Glomerular visceral epithelial cell (primary cell): ENCODE results near the gene DMPK.
"Not testable (repeated sequence)": the region's sequence is repeated elsewhere in the genome, so short reads cannot be mapped to it uniquely, and the experiment has no call there.

Source experiments
- DNase-seq: peaks from one replicate; pipeline ENCODE4 v3.0.0-alpha.2; 2016; ENCODE audit errors: extremely low spot score

The DMPK gene

GRCh38 chr19:45815481-45816216 is 33.4 kb upstream of the DMPK start:
- DNase-seq: no peak

GRCh38 chr19:45814851-45815480 is 32.7 kb upstream of the DMPK start, which contains the start of gene RSPH6A:
TSS of gene RSPH6A (minus strand) at chr19:45815308. CDS start at chr19:45815176, 132 bp downstream.
- no peak for DNase-seq

- DNase-seq: no peak
Observed at GRCh38 chr19:45814166-45814780, 32.0 kb upstream of the DMPK start.

GRCh38 chr19:45812297-45812696 is 30.0 kb upstream of the DMPK start:
- no peak for DNase-seq

DNA sequence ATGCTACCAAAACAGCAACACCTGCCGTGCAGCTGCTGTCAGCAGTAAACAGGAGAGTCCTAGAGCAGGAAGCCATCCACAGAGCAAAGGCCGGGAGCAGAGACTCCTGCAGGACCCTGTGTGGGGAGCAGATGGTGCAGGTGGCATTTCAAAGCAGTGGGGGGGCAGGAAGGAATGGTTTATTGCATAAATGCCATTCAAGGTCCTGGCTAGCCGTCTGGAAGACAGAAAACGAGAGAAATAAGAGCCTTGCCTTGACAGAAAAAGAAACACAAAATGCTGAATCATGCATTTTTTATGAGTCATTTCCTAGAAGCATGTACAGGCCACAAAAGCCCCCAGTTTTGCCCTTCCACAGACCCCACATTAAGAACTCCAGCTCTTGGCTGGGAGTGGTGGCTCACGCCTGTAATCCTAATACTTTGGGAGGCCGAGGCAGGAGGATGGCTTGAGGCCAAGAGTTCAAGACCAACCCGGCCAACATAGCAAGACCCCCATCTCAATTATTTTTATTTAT is 27.4 kb upstream of the DMPK start:
- peak; percentile 80 for DNase-seq

DNA sequence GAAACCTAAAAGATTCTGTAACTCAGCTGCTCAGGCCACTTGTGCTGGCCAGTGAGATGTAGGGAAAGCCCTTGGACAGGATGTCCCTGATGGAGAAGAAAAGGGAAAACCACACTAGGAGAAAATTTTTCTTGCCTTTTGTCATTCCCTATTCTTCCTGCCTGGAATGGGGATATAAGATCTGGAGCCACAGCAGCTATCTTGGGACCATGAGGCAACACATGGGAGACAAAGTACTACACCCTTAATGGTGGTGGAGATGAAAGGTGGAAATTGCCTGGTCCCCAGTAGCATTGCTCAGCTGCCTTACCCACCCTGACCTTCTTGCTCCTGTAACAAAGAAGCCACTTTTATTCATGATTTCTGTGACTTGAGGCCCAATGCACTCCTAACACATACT is 23.4 kb upstream of the DMPK start:
- DNase-seq: no peak

DNA sequence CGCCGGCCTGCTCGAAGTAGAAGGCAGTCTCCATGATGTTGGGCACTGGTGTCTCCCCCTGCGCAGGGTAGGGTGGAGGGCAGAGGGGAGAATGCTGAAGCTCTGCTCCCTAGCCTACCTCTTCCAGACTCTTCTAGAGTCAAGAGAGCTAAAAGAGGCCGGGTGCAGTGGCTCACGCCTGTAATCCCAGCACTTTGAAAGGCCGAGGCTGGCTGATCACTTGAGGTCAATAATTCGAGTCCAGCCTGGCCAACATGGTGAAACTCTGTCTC is 22.6 kb upstream of the DMPK start:
- no peak for DNase-seq

DNA sequence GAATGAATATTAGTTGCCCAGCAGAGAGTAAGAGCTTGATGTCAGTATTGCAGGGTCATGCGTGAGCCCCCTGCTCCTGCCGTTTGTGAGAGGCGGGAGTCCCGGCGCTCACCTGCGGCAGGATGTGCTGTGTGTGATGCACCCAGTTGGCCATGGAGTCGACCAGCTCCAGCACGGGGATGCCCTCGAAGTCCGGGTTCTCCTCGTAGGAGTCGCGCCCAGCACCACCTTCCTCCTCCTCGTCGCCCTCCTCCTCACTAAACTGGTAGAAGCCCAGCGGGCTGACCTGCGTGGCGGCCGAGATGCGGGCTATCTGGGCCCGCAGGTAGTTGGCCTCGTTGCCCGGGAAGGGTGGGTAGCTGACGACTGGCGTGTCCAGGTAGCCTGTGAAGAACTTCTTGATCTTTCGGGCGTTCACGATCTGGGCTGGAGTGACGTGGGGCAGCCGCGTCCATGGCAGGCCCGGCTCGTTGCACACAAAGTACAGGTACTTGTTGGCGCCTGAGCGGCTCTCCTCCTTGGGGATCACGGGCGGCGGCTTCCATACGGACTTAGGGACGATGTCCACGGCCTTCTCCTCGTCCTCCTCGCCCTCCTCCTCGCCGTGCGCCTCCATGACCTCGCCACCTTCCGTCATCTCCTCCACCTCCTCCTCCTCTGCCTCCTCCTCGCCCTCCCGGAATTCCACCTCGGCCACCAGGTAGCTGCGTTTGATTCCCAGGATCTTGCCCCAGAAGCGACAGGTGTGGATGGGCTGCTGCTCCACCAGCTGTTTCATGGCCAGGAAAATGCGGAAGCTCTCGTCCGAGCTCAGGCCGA is 22.1 kb upstream of the DMPK start:
- DNase-seq: no peak

DNA sequence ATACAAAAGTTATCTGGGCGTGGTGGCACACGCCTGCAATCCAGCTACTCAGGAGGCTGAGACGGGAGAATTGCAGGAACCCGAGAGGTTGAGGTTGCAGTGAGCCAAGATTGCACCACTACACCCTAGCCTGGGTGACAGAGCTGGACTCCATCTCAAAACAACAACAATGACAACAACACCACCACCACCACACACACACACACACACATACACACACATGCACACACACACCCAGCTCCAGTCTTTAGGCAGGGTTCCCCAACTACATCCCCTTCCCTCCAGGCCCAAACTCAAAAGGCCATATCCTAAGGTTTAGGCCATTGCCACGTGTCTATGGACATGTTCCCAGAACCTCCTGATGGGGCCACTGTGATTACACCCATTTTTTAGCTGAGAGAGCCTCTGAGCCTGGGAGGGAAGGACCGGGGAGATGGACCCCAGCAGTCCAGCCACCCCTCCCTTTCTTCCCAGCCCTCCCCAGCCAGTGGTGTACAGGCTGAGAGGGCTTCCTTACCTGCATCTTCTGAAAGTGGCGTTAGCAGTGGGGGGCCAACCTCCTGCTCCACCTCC is 19.4 kb upstream of the DMPK start:
- no peak for DNase-seq

- peak; percentile 91 for DNase-seq
Observed at GRCh38 chr19:45800070-45800553, 17.8 kb upstream of the DMPK start.

DNA sequence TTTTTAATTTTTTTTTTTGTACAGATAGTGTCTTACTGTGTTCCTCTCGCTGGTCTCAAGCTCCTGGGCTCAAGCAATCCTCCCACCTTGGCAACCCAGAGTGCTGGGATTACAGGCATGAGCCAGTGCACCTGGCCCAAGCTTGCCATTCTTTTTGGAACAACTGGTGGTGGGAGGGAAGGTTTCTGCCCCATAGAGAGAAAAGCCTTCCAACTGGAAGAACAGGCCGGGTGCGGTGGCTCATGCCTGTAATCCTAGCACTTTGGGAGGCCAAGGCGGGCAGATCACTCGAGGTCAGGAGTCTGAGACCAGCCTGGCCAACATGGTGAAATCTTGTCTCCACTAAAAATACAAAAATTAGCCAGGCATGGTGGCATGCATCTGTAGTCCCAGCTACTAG is 17.3 kb upstream of the DMPK start:
- DNase-seq: not testable (repeated sequence)

DNA sequence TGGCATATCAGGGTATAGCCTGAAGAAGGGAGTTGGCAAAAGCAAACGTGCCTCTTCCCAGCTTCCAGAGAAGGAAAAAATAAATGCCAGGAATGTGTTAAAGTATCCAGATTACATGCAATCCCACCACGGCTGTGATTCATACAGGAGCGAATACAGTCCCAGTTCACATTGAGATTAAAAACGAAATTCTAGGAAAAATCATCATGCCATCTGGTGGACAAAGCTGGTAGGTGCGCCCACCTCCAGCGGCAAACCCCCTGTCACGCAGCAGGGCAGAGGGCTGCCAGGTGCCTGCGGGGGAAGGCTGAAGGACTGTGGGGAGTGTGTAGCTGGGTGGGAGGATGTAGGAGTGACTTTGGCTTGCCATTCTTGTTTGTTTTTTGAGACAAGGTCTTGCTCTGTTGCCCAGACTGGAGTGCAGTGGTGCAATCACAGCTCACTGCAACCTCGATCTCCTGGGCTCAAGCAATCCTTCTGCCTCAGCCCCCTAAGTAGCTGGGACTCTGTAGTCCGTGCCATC is 16.8 kb upstream of the DMPK start:
- peak; percentile 80 for DNase-seq

DNA sequence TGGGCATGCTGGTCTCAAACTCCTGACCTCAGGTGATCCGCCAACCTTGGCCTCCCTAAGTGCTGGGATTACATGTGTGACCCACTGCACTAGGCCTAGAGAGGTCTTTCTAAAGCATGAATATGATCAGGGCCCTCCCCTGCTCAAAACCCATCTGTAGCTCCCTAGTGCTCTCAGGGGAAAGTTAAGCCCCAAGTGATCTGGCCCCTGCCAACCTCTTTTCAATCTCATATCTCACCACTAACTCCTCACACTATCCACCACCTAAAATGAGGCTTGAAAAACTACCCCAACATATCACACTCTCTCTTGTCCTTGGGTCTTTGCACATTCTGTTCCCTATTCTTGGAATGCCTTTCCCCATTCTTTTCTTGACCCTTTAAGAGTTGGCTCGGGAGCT is 12.3 kb upstream of the DMPK start:
- no peak for DNase-seq

- DNase-seq: no peak
Observed at GRCh38 chr19:45793876-45794275, 11.6 kb upstream of the DMPK start.

- no peak for DNase-seq
Observed at GRCh38 chr19:45793178-45793564, 10.9 kb upstream of the DMPK start.

- DNase-seq: peak; percentile 99
Observed at GRCh38 chr19:45792470-45793177, 10.3 kb upstream of the DMPK start, which contains the start of gene DMWD. TSS of gene DMWD (minus strand) at chr19:45792845. CDS start at chr19:45792756, 89 bp downstream.

- DNase-seq: no peak
Observed at GRCh38 chr19:45791744-45792469, 9.6 kb upstream of the DMPK start.

- no peak for DNase-seq
Observed at GRCh38 chr19:45790942-45791341, 8.7 kb upstream of the DMPK start.

DNA sequence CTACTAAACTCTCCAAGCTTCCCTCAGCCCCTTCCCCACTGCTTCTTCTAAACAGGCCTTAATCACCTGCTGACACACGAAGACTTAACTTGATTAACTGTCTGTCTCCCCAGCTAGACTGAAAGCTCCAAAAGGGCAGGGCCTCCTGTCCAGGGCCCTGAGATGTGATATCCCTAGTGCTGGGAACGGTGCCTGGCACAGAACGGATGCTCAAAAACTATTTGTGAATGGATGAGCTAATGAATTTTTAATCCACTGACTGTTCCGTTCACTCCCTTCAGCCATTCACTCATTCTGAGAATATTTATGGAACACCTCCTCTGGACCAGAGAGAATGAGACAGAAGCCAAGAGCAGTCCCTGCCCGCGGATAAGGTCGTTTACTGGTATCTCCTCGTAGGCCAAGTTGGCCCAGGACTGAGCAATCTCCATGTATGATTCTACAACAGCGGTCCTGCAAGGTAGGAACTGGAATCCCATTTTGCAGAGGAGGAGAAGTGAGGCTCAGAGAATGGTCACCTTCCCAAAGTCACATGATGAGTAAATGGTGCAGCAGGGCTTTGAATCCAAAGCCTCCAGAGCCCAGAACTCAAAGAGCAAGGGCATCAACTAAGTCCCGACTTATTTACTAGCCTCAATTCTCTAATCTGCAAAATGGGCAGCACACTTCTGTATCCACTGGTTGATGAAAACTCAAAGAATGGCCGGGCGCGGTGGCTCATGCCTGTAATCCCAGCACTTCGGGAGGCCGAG is 6.9 kb upstream of the DMPK start:
- DNase-seq: no peak
